Tibial nerve (tissue), 4 donors: ENCODE data around the gene PRUNE1. TPM values are rescaled to one million over a fixed set of nuclear protein-coding genes. Genes with fewer than 3 reads are reported as not detected.

Source experiments
- DNase-seq, 2 donors: peaks; one replicate each; pipeline ENCODE4 v3.0.0-alpha.2; 2019; ENCODE audit warnings: low spot score in 2 of 2
- H3K27ac ChIP-seq, 4 donors: fragments of 200-600 bp; sonication (generic) in 3 of 4; one replicate each; pipeline ENCODE4 v1.5.1; 2017 to 2019; ENCODE audit warnings: mild to moderate bottlenecking in 1 of 4
- H3K27me3 ChIP-seq, 2 donors: fragments of 200-600 bp; sonication (generic) in 1 of 2; one replicate each; pipeline versions ENCODE4 v1.5.1 to v1.6.0; 2017 to 2019
- H3K36me3 ChIP-seq, 3 donors: fragments of 200-600 bp; sonication (generic); one replicate each; pipeline ENCODE4 v1.5.1; 2018 to 2019
- H3K4me1 ChIP-seq, 4 donors: fragments of 200-600 bp; sonication (generic) in 3 of 4; one replicate each; pipeline ENCODE4 v1.5.1; 2017 to 2019
- H3K4me3 ChIP-seq, 4 donors: fragments of 200-600 bp; sonication (generic) in 3 of 4; one replicate each; pipeline ENCODE4 v1.5.1; 2017 to 2019; ENCODE audit warnings: mild to moderate bottlenecking in 1 of 4, moderate library complexity in 1 of 4
- H3K9me3 ChIP-seq, 4 donors: fragments of 200-600 bp; sonication (generic) in 3 of 4; one replicate each; pipeline ENCODE4 v1.5.1; 2017 to 2019
- EP300 ChIP-seq, 2 donors: sonication (generic); formaldehyde crosslinking; IDR thresholded peaks; one replicate each; pipeline ENCODE4 v1.6.1; 2017; ENCODE audit warnings: antibody characterized with exemption in 2 of 2, mild to moderate bottlenecking in 1 of 2
- POLR2A ChIP-seq, 2 donors: fragments of 450-650 bp; IDR thresholded peaks; one replicate each; pipeline ENCODE4 v1.6.1; 2017; ENCODE audit warnings: antibody characterized with exemption in 2 of 2, mild to moderate bottlenecking in 2 of 2, moderate library complexity in 2 of 2
- WGBS, 2 donors: methylation state at CpG; one replicate each; pipeline ENCODE4 v1.1.5; 2018; 5-methylcytosine and 5-hydroxymethylcytosine counted together
- total RNA-seq, 4 donors: library from RNA; depleted of rRNA; stranded (reverse); fragments of >200 nt; gene quantifications; one replicate each; pipeline ENCODE4 v1.1.0, GENCODE V29; 2016
- TF ChIP-seq, protein P1 (sequence below), 5 experiments: fragments of 200-600 bp in 3 of 5; fragments of 450-650 bp in 2 of 5; sonication (generic) in 3 of 5; IDR thresholded peaks; one replicate each; pipeline ENCODE4 v1.5.1; 2016 to 2019; ENCODE audit warnings: antibody characterized with exemption in 5 of 5, mild to moderate bottlenecking in 3 of 5, moderate library complexity in 2 of 5

The PRUNE1 gene
- total RNA-seq, 4 donors from 2014 or later: 22.0 to 40.4 (median 28.5) TPM

DNA sequence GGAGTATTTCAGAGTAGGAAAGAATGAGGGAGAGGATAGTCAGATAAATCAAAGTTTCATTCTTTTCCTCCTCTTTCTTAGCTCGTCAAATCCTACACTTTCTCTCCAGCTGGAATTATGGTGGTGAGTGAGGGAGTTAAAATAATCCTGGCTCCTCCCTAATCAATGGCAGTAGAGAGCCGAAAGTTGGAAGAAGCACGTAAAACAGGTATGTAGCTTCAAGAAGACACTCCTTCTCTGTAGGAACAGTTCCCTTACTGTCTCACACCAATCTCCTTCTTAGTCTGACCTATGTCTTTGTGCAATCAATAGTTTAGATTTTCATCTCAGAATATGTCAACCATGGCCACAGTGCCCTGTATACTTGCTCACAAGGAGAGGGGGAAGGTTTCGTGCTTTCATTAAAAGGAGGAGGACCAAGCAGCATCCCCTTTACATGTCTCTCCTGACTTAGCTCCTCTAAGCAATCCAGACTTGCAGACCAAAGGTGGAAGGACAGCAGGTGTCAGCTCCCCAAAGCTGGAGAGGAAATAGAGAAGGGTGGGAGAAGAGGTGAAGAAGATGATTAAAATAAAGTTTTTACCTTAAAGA is 2.4 kb upstream of the PRUNE1 start:
- peaks cover 0 to 83% (median 50%) of the 10 kb centered on the region in 4 donors for H3K4me1 ChIP-seq
- WGBS, 2 donors: 2 to 8% methylated on average over 4 of the region's 4 CpGs

DNA sequence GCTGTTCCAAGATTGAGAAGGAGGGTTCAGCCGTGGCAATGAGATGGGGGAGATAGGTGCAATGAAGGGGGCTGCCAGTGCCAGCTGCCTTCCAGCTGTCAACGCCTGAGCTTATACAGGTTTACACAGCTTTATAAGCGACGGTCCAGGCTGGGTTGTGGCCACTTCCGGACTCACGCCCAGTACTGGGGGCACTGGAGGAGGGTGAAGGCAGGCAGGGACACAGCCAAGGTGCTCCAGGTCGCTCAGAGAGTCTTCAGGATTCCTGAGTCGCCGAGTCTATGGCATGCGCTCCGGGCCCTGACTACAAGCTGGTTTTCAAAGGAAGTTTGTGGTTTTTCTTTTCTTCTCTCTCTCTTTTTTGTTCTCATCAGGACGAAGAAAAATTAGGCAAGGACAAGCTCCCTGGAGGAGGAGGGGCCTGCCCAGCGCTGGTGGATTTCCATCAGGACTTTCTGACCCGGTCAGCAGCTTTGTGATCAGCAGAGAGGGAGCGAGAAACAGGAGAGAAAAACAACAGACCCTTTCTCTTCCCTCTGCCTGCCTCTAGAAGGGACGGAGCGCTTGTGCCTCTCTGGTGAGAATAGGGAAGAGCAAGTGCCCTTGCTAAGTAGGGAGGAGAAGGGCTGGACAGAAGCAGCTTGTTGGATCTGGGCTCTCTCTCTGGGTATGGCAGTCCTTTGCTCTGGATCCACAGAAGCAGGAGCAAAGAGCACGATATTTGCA is 1.8 kb upstream of the PRUNE1 start, which contains the start of gene MINDY1:
Gene MINDY1, minus strand, starts transcription at position 576 of the 726 bp plus-strand sequence. CDS start 4,285 bp downstream, outside the sequence.
- peaks cover 0 to 84% (median 52%) of the 10 kb centered on the region in 4 donors for H3K4me1 ChIP-seq

More for the DNA sequence above, 2.4 kb upstream of the PRUNE1 start:
- Histone ChIP-seq H3K27ac (peak overlapping the region; percentile 83 to 96 (median 91)), H3K9me3 (no peaks in the 10 kb centered on the region), H3K36me3 (peaks cover 0 to 18% (median 0%) of the 10 kb centered on the region in 3 donors), H3K27me3 (no peaks in the 10 kb centered on the region), H3K4me3 (peak overlapping the region; percentile 49 to 71 (median 55))
- TF ChIP-seq, protein P1, sequence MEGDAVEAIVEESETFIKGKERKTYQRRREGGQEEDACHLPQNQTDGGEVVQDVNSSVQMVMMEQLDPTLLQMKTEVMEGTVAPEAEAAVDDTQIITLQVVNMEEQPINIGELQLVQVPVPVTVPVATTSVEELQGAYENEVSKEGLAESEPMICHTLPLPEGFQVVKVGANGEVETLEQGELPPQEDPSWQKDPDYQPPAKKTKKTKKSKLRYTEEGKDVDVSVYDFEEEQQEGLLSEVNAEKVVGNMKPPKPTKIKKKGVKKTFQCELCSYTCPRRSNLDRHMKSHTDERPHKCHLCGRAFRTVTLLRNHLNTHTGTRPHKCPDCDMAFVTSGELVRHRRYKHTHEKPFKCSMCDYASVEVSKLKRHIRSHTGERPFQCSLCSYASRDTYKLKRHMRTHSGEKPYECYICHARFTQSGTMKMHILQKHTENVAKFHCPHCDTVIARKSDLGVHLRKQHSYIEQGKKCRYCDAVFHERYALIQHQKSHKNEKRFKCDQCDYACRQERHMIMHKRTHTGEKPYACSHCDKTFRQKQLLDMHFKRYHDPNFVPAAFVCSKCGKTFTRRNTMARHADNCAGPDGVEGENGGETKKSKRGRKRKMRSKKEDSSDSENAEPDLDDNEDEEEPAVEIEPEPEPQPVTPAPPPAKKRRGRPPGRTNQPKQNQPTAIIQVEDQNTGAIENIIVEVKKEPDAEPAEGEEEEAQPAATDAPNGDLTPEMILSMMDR (IDR thresholded peaks at IDR 0.05): no peak
- TF ChIP-seq POLR2A (IDR thresholded peaks at IDR 0.05) (no peak), EP300 (IDR thresholded peaks at IDR 0.05) (no peak)
- DNase-seq: peak in 1 of 2 donors; percentile 23

DNA sequence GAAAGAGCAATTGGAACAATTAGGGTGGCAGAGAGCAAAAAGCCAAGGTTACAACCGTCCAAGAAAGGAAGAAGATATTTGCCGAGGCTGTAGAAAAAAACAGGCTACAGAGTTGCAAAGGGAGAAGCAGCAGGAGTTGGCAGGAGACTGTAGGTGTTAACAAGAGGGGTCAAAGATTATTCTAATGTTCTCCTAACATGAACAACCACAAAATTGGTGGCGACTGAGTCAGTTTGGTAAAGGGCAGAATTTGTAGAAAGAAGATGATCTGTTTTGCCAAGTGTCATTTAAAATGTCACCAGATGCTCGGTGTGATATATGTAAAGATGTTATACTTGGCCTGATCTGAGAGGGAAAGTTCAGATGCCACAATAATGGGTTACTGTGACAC is 401 bp upstream of the PRUNE1 start:
- TF ChIP-seq EP300 (IDR thresholded peaks at IDR 0.05) (no peak), POLR2A (IDR thresholded peaks at IDR 0.05) (no peak)
- TF ChIP-seq, protein P1 (IDR thresholded peaks at IDR 0.05): no peak
- peaks cover 0 to 84% (median 50%) of the 10 kb centered on the region in 4 donors for H3K4me1 ChIP-seq
- peak overlapping the region; percentile 83 to 96 (median 91) for H3K27ac ChIP-seq
- 10 to 14% methylated on average over 4 of the region's 4 CpGs for WGBS, 2 donors
- H3K27me3 ChIP-seq: no peaks in the 10 kb centered on the region
- no peaks in the 10 kb centered on the region for H3K9me3 ChIP-seq
- no peak for DNase-seq
- H3K36me3 ChIP-seq: no peaks in the 10 kb centered on the region
- peak overlapping the region in 3 of 4 donors; percentile 62 to 73 (median 66) for H3K4me3 ChIP-seq

More for the DNA sequence above, 1.8 kb upstream of the PRUNE1 start, which contains the start of gene MINDY1:
- DNase-seq: peak; percentile 54 to 79
- no peaks in the 10 kb centered on the region for H3K9me3 ChIP-seq
- H3K27ac ChIP-seq: peak within 1 kb of the TSS; percentile 83 to 96 (median 91)
- H3K4me3 ChIP-seq: peak within 1 kb of the TSS; percentile 52 to 71 (median 64)
- WGBS, 2 donors: 0 to 2% methylated on average over 18 of the region's 18 CpGs
- TF ChIP-seq POLR2A (IDR thresholded peaks at IDR 0.05) (peak; percentile 48 to 67), EP300 (IDR thresholded peaks at IDR 0.05) (peak; percentile 6 to 95)
- TF ChIP-seq, protein P1 (IDR thresholded peaks at IDR 0.05): peak; percentile 42 to 77 (median 64)
- no peaks in the 10 kb centered on the region for H3K27me3 ChIP-seq
- peaks cover 0 to 11% (median 0%) of the 10 kb centered on the region in 3 donors for H3K36me3 ChIP-seq

DNA sequence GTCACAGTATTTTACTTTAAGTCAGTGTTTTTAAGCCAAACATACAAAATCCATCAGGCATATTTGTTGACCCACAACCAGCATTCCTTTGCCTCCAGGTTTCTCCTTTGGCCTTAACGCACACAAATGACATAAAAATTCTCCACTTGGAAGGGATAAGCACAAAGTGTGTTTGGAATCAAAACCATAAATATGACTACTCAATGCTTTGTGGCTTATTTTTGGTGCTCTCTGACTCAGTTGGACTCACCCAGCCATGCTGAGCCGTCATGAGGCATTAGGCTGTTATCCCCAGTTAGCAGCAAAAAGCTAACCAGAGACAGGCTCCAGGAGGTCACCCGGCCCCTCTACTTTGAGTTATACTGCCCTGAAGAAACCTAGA is 948 bp downstream of the PRUNE1 start:
- no peak for DNase-seq
- no peak for TF ChIP-seq EP300 (IDR thresholded peaks at IDR 0.05)
- H3K27me3 ChIP-seq: no peaks in the 10 kb centered on the region
- peak overlapping the region; percentile 83 to 96 (median 91) for H3K27ac ChIP-seq
- no peaks in the 10 kb centered on the region for H3K36me3 ChIP-seq
- H3K4me3 ChIP-seq: peak overlapping the region; percentile 62 to 81 (median 70)
- WGBS, 2 donors: 35 to 40% methylated on average over 3 of the region's 3 CpGs
- H3K9me3 ChIP-seq: no peaks in the 10 kb centered on the region
- peaks cover 0 to 81% (median 47%) of the 10 kb centered on the region in 4 donors for H3K4me1 ChIP-seq

DNA sequence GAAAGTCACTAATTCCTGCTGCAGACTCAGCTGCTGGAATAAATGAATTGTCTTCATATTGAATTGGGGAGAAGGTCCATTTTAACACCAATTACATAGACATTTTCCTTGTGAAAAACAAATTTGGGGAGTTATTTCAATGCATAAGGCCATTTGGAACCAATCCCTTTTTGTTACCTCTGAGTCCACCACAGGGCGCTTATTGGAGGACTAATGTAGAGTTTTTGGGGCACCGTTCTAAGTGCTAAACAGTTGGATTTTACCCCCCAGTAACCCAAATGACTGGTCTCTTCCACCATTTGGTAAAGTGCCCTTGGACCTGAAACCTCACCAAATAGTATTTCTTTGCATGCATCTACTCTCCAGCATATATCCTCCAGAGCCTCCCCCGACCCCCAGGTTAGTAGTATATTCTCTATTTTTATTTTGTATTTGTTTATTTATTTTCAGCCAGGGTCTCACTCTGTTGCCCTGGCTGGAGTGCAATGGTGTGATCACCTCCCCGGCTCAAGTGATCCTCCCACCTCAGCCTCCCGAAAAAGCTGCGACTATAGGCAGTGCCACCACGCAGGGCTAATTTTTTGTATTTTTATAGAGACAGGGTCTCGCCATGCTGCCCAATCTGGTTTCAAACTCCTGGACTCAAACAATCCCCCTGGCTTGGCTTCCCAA is 1.6 kb downstream of the PRUNE1 start:
- WGBS, 2 donors: 96% methylated on average over 8 of the region's 8 CpGs
- Histone ChIP-seq H3K27ac (peak overlapping the region; percentile 83 to 96 (median 91)), H3K4me3 (no peak overlapping the region), H3K27me3 (no peaks in the 10 kb centered on the region), H3K36me3 (no peaks in the 10 kb centered on the region), H3K9me3 (no peaks in the 10 kb centered on the region), H3K4me1 (peaks cover 0 to 75% (median 43%) of the 10 kb centered on the region in 4 donors)
- DNase-seq: no peak
- TF ChIP-seq POLR2A (IDR thresholded peaks at IDR 0.05) (no peak), EP300 (IDR thresholded peaks at IDR 0.05) (no peak)
- TF ChIP-seq, protein P1 (IDR thresholded peaks at IDR 0.05): no peak
